GM19397 (cell line): ENCODE data around the gene TNIK.

Source experiments
- ATAC-seq: cut with Tn5 transposase; IDR thresholded peaks from one replicate; pipeline ENCODE4 v1.9.1; 2021; ENCODE audit warnings: mild to moderate bottlenecking, moderate library complexity; ENCODE audit not compliant: unreplicated experiment

TNIK gene

GRCh38 chr3:171018156-171018935, 441.9 kb downstream of the TNIK start:
- ATAC-seq: no peak

DNA sequence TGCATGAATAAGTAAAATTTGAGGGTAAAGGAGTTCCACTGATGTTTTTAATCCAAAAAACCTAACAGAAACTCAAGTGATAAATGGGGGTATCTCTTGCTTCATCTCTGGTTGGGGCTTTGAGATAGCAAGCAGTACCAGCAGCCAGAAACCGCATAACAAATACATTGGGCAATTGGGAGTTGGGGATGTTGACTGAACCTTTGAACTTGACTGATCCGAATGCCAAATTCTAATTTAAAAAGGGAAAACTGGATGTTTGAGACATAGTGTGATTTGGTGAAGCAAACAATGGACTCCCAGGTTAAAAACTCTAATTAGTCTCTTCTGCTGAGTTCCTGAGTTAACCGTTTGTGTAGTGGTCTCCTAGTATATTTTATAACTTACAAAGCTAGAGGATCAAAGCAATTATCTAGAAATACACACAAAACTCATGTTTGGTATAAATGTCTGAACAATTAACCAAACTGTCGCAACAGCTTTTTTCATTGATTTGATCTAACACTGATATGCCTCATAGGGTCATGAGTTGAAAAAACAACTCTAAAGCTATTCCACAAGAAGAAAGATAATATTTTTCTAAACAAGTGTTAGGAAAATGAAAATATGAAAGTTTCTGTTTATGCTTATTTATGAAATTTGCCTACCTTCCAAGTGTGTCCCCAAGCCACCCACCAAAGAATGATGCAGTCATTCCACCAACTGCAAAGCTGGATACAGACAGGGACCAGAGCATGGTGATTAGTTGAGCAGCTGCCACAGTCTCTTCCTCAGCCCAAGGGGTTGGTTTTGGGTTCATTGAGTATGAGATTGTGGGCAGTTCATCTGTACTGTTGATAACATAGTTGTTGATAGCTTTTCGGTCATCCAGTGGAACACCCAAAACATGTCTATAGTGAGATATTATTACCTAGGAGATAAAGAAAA, 446.1 kb downstream of the TNIK start:
- no peak for ATAC-seq

DNA sequence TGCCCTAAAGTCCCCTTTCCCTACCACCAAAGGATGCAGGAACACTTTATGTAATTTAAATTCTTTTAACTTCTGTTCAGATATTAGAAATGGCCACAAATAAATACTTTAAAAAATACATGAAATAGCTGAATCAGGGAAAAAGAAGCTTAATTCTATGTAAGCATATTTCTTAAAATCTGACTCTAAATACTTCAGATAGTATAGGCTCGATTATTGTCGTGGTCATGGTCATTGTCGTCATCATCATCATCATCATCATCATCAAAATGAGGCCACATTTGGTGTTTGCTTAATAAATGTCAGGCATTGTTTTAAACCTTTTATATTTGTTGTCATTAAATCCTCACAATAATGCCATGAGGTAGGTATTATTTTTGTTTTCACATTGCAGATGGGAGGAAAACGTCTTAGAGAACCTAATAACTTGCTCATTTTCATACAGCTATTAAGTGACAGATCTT, 448.3 kb downstream of the TNIK start:
- ATAC-seq: no peak
